Thyroid gland (tissue), 4 donors: ENCODE results near the gene SYMPK. TPM values are rescaled to one million over a fixed set of nuclear protein-coding genes. Genes with fewer than 3 reads are reported as not detected.

Experiments
- DNase-seq, 2 donors: peaks; one replicate each; pipeline ENCODE4 v3.0.0-alpha.2; 2019
- H3K27ac ChIP-seq, 3 donors: fragments of 200-600 bp; sonication (generic); 1 replicate in 2 of 3; 2 replicates in 1 of 3; pipeline ENCODE4 v1.5.1; 2016 to 2019; ENCODE audit warnings: mild to moderate bottlenecking in 1 of 3, moderate library complexity in 1 of 3
- H3K27me3 ChIP-seq: fragments of 200-600 bp; sonication (generic); one replicate; pipeline ENCODE4 v1.5.1; 2019
- H3K36me3 ChIP-seq, 2 donors: fragments of 200-600 bp; sonication (generic); one replicate each; pipeline ENCODE4 v1.5.1; 2016 to 2019
- H3K4me1 ChIP-seq, 2 donors: fragments of 200-600 bp; sonication (generic); one replicate each; pipeline ENCODE4 v1.5.1; 2017 to 2019
- H3K4me3 ChIP-seq, 3 donors: fragments of 200-600 bp; sonication (generic); replicated peaks in 1 of 3; 1 replicate in 2 of 3; 2 replicates in 1 of 3; pipeline ENCODE4 v1.5.1; 2016; ENCODE audit warnings: mild to moderate bottlenecking in 1 of 3
- H3K9me3 ChIP-seq: fragments of 200-600 bp; sonication (generic); one replicate; pipeline ENCODE4 v1.5.1; 2017
- POLR2A ChIP-seq, 2 donors: fragments of 450-650 bp; IDR thresholded peaks; one replicate each; pipeline ENCODE4 v1.6.1; 2017; ENCODE audit warnings: antibody characterized with exemption in 2 of 2, mild to moderate bottlenecking in 2 of 2, moderate library complexity in 1 of 2
- WGBS, 2 donors: methylation state at CpG; one replicate each; pipeline ENCODE4 v1.1.5; 2017; 5-methylcytosine and 5-hydroxymethylcytosine counted together
- intact Hi-C: fragments of 100-400 bp; cut with DNase I; formaldehyde crosslinking; loops from one replicate; pipeline ENCODE4 v1.15.1; 2023
- total RNA-seq, 4 donors: library from RNA; depleted of rRNA; stranded (reverse); fragments of >200 nt; gene quantifications; one replicate each; pipeline ENCODE4 v1.2.3, GENCODE V29; 2016
- TF ChIP-seq, protein P1 (sequence below), 6 experiments: fragments of 200-600 bp in 3 of 6; fragments of 450-650 bp in 3 of 6; sonication (generic) in 3 of 6; IDR thresholded peaks; one replicate each; pipeline ENCODE4 v1.5.1; 2016 to 2019; ENCODE audit warnings: antibody characterized with exemption in 6 of 6, mild to moderate bottlenecking in 2 of 6, inconsistent platforms in 1 of 6, moderate library complexity in 1 of 6

SYMPK gene
- total RNA-seq, 4 donors from 2014 or later, result 32.4 to 56.8 (median 38.7) TPM

- DNase-seq, result no peak
- intact Hi-C loops, result no loop called here
- H3K27ac ChIP-seq, result no peak overlapping the region
- H3K27me3 ChIP-seq, result no peaks in the 10 kb centered on the region
- WGBS, 2 donors, result 96 to 100% methylated on average over 1 to 7 of the region's 8 CpGs
- peaks cover 61 to 84% of the 10 kb centered on the region in 2 donors for H3K36me3 ChIP-seq
- H3K4me3 ChIP-seq, result no peak overlapping the region
- TF ChIP-seq, protein P1, sequence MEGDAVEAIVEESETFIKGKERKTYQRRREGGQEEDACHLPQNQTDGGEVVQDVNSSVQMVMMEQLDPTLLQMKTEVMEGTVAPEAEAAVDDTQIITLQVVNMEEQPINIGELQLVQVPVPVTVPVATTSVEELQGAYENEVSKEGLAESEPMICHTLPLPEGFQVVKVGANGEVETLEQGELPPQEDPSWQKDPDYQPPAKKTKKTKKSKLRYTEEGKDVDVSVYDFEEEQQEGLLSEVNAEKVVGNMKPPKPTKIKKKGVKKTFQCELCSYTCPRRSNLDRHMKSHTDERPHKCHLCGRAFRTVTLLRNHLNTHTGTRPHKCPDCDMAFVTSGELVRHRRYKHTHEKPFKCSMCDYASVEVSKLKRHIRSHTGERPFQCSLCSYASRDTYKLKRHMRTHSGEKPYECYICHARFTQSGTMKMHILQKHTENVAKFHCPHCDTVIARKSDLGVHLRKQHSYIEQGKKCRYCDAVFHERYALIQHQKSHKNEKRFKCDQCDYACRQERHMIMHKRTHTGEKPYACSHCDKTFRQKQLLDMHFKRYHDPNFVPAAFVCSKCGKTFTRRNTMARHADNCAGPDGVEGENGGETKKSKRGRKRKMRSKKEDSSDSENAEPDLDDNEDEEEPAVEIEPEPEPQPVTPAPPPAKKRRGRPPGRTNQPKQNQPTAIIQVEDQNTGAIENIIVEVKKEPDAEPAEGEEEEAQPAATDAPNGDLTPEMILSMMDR (IDR thresholded peaks at IDR 0.05), result no peak
- TF ChIP-seq POLR2A (IDR thresholded peaks at IDR 0.05), result no peak
- H3K9me3 ChIP-seq, result no peaks in the 10 kb centered on the region
- no peaks in the 10 kb centered on the region for H3K4me1 ChIP-seq
These were observed 37.7 kb downstream of the SYMPK start for GRCh38 chr19:45825263-45825605.

DNA sequence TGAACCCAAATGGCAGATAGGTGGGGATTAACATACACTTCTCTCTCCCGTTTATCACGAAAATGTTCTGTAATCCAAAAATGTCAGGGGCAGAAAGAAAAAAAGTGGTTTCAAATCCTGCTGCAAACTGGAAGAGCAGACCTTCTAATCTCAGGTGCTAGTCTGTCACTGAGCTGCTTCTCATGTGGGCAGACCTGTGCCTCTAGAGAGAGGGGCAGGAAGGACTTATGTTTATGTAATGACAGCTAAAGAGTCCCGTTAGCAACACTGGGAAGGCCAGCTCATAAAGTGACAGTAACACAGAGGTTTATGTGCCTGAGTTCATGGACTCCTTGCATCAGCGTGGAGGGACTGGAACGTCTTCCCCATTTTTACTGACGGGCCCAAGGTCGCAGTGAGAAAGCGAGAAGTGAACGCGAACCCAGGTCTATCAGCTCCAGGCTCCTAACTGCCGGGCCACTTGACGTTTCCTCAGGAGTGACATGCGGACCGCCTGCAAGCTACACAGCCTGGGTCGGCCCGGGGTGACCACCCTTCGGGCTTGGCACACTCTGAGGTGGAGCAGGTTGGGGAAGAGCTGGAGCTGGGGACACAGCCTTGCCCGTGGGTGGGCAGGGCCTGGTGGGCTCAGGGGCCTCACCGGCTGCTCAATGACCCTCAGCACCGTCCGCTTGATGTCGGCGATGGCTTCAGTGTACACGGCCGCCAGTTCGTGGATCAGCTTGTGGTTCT, 38.2 kb downstream of the SYMPK start:
- DNase-seq, result no peak
- intact Hi-C loops, result no loop called here
- Histone ChIP-seq H3K4me3 (no peak overlapping the region), H3K27ac (no peak overlapping the region), H3K4me1 (no peaks in the 10 kb centered on the region), H3K27me3 (no peaks in the 10 kb centered on the region), H3K9me3 (no peaks in the 10 kb centered on the region), H3K36me3 (peaks cover 58 to 78% of the 10 kb centered on the region in 2 donors)
- TF ChIP-seq, protein P1 (IDR thresholded peaks at IDR 0.05), result no peak
- no peak for TF ChIP-seq POLR2A (IDR thresholded peaks at IDR 0.05)
- 84 to 88% methylated on average over 17 to 26 of the region's 26 CpGs for WGBS, 2 donors

DNA sequence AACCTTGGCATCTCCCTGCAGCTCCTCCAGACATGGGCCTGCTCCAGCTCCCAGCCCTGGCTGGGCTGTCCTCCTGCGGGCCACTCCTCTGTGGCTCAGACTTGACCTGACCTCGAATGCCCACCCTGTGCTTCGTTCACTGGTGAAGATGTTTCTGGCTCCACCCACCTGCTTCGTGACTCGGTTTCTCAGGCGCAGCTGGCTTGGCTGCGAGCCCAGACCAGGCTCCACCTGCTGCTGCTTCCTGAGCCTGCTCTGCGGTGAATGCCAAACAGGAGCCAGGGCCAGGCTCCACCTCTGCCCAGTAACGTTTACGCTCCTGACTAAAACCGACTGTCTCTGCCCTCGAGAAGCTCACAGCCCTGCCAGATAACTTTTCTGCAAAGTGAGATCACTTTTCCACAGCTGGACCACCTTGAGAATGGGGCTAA, 38.9 kb downstream of the SYMPK start:
- 63 to 83% methylated on average over 8 to 12 of the region's 12 CpGs for WGBS, 2 donors
- Histone ChIP-seq H3K4me1 (no peaks in the 10 kb centered on the region), H3K27me3 (no peaks in the 10 kb centered on the region), H3K9me3 (no peaks in the 10 kb centered on the region), H3K27ac (no peak overlapping the region), H3K36me3 (peaks cover 52 to 72% of the 10 kb centered on the region in 2 donors), H3K4me3 (no peak overlapping the region)
- intact Hi-C loops, result no loop called here
- TF ChIP-seq, protein P1 (IDR thresholded peaks at IDR 0.05), result no peak
- TF ChIP-seq POLR2A (IDR thresholded peaks at IDR 0.05), result no peak
- DNase-seq, result peak in 1 of 2 donors; percentile 21

- no peak for TF ChIP-seq POLR2A (IDR thresholded peaks at IDR 0.05)
- TF ChIP-seq, protein P1 (IDR thresholded peaks at IDR 0.05), result no peak
- DNase-seq, result no peak
- intact Hi-C loops, result no loop called here
- Histone ChIP-seq H3K27ac (no peak overlapping the region), H3K27me3 (no peaks in the 10 kb centered on the region), H3K4me3 (no peak overlapping the region), H3K36me3 (peaks cover 44 to 63% of the 10 kb centered on the region in 2 donors), H3K4me1 (no peaks in the 10 kb centered on the region), H3K9me3 (no peaks in the 10 kb centered on the region)
- 95 to 98% methylated on average over 8 to 12 of the region's 12 CpGs for WGBS, 2 donors
These were observed 39.8 kb downstream of the SYMPK start for GRCh38 chr19:45823182-45823581.

- H3K9me3 ChIP-seq, result no peaks in the 10 kb centered on the region
- DNase-seq, result no peak
- WGBS, 2 donors, result 90 to 94% methylated on average over 3 of the region's 5 CpGs
- H3K27ac ChIP-seq, result no peak overlapping the region
- H3K4me3 ChIP-seq, result no peak overlapping the region
- peaks cover 40 to 58% of the 10 kb centered on the region in 2 donors for H3K36me3 ChIP-seq
- no peaks in the 10 kb centered on the region for H3K27me3 ChIP-seq
- TF ChIP-seq POLR2A (IDR thresholded peaks at IDR 0.05), result no peak
- TF ChIP-seq, protein P1 (IDR thresholded peaks at IDR 0.05), result no peak
- intact Hi-C loops, result no loop called here
- no peaks in the 10 kb centered on the region for H3K4me1 ChIP-seq
These were observed 40.2 kb downstream of the SYMPK start for GRCh38 chr19:45822716-45823115.
